ENCODE measurements around the gene CMIP.

Gene CMIP

GRCh38 chr16:81692571-81692970 is 248.0 kb downstream of the CMIP start:
- ATAC-seq, result no peak
- H3K4me3 Mint-ChIP-seq, result no peak overlapping the region

GRCh38 chr16:81693041-81693743 is 248.6 kb downstream of the CMIP start:
- H3K9me3 Mint-ChIP-seq, result no peaks in the 10 kb centered on the region
- no peak overlapping the region for H3K27ac Mint-ChIP-seq
- no peaks in the 10 kb centered on the region for H3K27me3 Mint-ChIP-seq
- no peak for ATAC-seq
- H3K4me3 Mint-ChIP-seq, result no peak overlapping the region
- peaks cover 6% of the 10 kb centered on the region for H3K4me1 Mint-ChIP-seq
- peaks cover 44% of the 10 kb centered on the region for H3K36me3 Mint-ChIP-seq

More at GRCh38 chr16:81692571-81692970, 248.0 kb downstream of the CMIP start:
- H3K9me3 Mint-ChIP-seq, result no peaks in the 10 kb centered on the region
- H3K36me3 Mint-ChIP-seq, result peaks cover 47% of the 10 kb centered on the region
- H3K4me1 Mint-ChIP-seq, result peaks cover 6% of the 10 kb centered on the region
- H3K27me3 Mint-ChIP-seq, result no peaks in the 10 kb centered on the region
- H3K27ac Mint-ChIP-seq, result no peak overlapping the region

- H3K27ac Mint-ChIP-seq, result no peak overlapping the region
- peaks cover 6% of the 10 kb centered on the region for H3K4me1 Mint-ChIP-seq
- peaks cover 48% of the 10 kb centered on the region for H3K36me3 Mint-ChIP-seq
- H3K9me3 Mint-ChIP-seq, result no peaks in the 10 kb centered on the region
- no peaks in the 10 kb centered on the region for H3K27me3 Mint-ChIP-seq
- no peak overlapping the region for H3K4me3 Mint-ChIP-seq
- no peak for ATAC-seq
Measured at GRCh38 chr16:81693744-81694303, 249.2 kb downstream of the CMIP start.

GRCh38 chr16:81694494-81695280 is 250.1 kb downstream of the CMIP start:
- H3K9me3 Mint-ChIP-seq, result no peaks in the 10 kb centered on the region
- no peak for ATAC-seq
- H3K4me3 Mint-ChIP-seq, result no peak overlapping the region
- H3K4me1 Mint-ChIP-seq, result peaks cover 6% of the 10 kb centered on the region
- H3K27me3 Mint-ChIP-seq, result no peaks in the 10 kb centered on the region
- H3K36me3 Mint-ChIP-seq, result peaks cover 49% of the 10 kb centered on the region
- no peak overlapping the region for H3K27ac Mint-ChIP-seq

- Mint-ChIP-seq H3K36me3 (peaks cover 52% of the 10 kb centered on the region), H3K27ac (peak overlapping the region; percentile 13), H3K27me3 (no peaks in the 10 kb centered on the region), H3K4me1 (peaks cover 6% of the 10 kb centered on the region), H3K9me3 (no peaks in the 10 kb centered on the region), H3K4me3 (no peak overlapping the region)
- no peak for ATAC-seq
Measured at GRCh38 chr16:81695321-81696165, 250.9 kb downstream of the CMIP start.

- H3K4me3 Mint-ChIP-seq, result no peak overlapping the region
- no peaks in the 10 kb centered on the region for H3K9me3 Mint-ChIP-seq
- ATAC-seq, result no peak
- H3K27ac Mint-ChIP-seq, result peak overlapping the region; percentile 13
- H3K4me1 Mint-ChIP-seq, result peaks cover 6% of the 10 kb centered on the region
- H3K36me3 Mint-ChIP-seq, result peaks cover 60% of the 10 kb centered on the region
- H3K27me3 Mint-ChIP-seq, result no peaks in the 10 kb centered on the region
Measured at GRCh38 chr16:81696166-81696960, 251.8 kb downstream of the CMIP start.

GRCh38 chr16:81696961-81697615 is 252.5 kb downstream of the CMIP start:
- ATAC-seq, result peak; percentile 46
- Mint-ChIP-seq H3K4me3 (no peak overlapping the region), H3K27ac (no peak overlapping the region), H3K36me3 (peaks cover 55% of the 10 kb centered on the region), H3K27me3 (no peaks in the 10 kb centered on the region), H3K9me3 (no peaks in the 10 kb centered on the region), H3K4me1 (peaks cover 6% of the 10 kb centered on the region)

GRCh38 chr16:81697616-81698309 is 253.2 kb downstream of the CMIP start:
- H3K9me3 Mint-ChIP-seq, result no peaks in the 10 kb centered on the region
- no peak overlapping the region for H3K4me3 Mint-ChIP-seq
- H3K27me3 Mint-ChIP-seq, result no peaks in the 10 kb centered on the region
- peaks cover 59% of the 10 kb centered on the region for H3K36me3 Mint-ChIP-seq
- no peak for ATAC-seq
- H3K4me1 Mint-ChIP-seq, result peaks cover 6% of the 10 kb centered on the region
- H3K27ac Mint-ChIP-seq, result no peak overlapping the region

GRCh38 chr16:81698310-81698641 is 253.7 kb downstream of the CMIP start:
- Mint-ChIP-seq H3K9me3 (no peaks in the 10 kb centered on the region), H3K4me1 (peaks cover 6% of the 10 kb centered on the region), H3K27me3 (no peaks in the 10 kb centered on the region), H3K27ac (no peak overlapping the region), H3K4me3 (no peak overlapping the region), H3K36me3 (peaks cover 59% of the 10 kb centered on the region)
- ATAC-seq, result no peak

- no peak for ATAC-seq
- H3K27ac Mint-ChIP-seq, result no peak overlapping the region
- peaks cover 6% of the 10 kb centered on the region for H3K4me1 Mint-ChIP-seq
- no peaks in the 10 kb centered on the region for H3K27me3 Mint-ChIP-seq
- no peaks in the 10 kb centered on the region for H3K9me3 Mint-ChIP-seq
- no peak overlapping the region for H3K4me3 Mint-ChIP-seq
- peaks cover 56% of the 10 kb centered on the region for H3K36me3 Mint-ChIP-seq
Measured at GRCh38 chr16:81699596-81699995, 255.0 kb downstream of the CMIP start.

- H3K27me3 Mint-ChIP-seq, result no peaks in the 10 kb centered on the region
- no peak overlapping the region for H3K27ac Mint-ChIP-seq
- peaks cover 50% of the 10 kb centered on the region for H3K36me3 Mint-ChIP-seq
Measured at GRCh38 chr16:81700071-81700779, 255.6 kb downstream of the CMIP start.

GRCh38 chr16:81700780-81701165 is 256.2 kb downstream of the CMIP start:
- Mint-ChIP-seq H3K4me3 (no peak overlapping the region), H3K27me3 (no peaks in the 10 kb centered on the region), H3K27ac (no peak overlapping the region), H3K36me3 (peaks cover 49% of the 10 kb centered on the region), H3K4me1 (peaks cover 4% of the 10 kb centered on the region), H3K9me3 (no peaks in the 10 kb centered on the region)
- no peak for ATAC-seq

More at GRCh38 chr16:81700071-81700779, 255.6 kb downstream of the CMIP start:
- H3K9me3 Mint-ChIP-seq, result no peaks in the 10 kb centered on the region
- peaks cover 6% of the 10 kb centered on the region for H3K4me1 Mint-ChIP-seq
- no peak for ATAC-seq
- no peak overlapping the region for H3K4me3 Mint-ChIP-seq

GRCh38 chr16:81701296-81701970 is 256.8 kb downstream of the CMIP start:
- no peaks in the 10 kb centered on the region for H3K27me3 Mint-ChIP-seq

More at GRCh38 chr16:81701296-81701970, 256.8 kb downstream of the CMIP start:
- Mint-ChIP-seq H3K27ac (no peak overlapping the region), H3K9me3 (no peaks in the 10 kb centered on the region), H3K4me3 (no peak overlapping the region), H3K36me3 (peaks cover 51% of the 10 kb centered on the region), H3K4me1 (no peaks in the 10 kb centered on the region)
- no peak for ATAC-seq
